ENCODE data around the gene ESYT1. TPM values are rescaled to one million over a fixed set of nuclear protein-coding genes. Genes with fewer than 3 reads are reported as not detected.
A peak's percentile ranks its signal among the peaks of the same experiment; 100 is the strongest.

Gene ESYT1
- total RNA-seq, 1 donor from 2014 or later, result 101 TPM

- TF ChIP-seq, protein P1, sequence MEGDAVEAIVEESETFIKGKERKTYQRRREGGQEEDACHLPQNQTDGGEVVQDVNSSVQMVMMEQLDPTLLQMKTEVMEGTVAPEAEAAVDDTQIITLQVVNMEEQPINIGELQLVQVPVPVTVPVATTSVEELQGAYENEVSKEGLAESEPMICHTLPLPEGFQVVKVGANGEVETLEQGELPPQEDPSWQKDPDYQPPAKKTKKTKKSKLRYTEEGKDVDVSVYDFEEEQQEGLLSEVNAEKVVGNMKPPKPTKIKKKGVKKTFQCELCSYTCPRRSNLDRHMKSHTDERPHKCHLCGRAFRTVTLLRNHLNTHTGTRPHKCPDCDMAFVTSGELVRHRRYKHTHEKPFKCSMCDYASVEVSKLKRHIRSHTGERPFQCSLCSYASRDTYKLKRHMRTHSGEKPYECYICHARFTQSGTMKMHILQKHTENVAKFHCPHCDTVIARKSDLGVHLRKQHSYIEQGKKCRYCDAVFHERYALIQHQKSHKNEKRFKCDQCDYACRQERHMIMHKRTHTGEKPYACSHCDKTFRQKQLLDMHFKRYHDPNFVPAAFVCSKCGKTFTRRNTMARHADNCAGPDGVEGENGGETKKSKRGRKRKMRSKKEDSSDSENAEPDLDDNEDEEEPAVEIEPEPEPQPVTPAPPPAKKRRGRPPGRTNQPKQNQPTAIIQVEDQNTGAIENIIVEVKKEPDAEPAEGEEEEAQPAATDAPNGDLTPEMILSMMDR (IDR thresholded peaks at IDR 0.05), result no peak
- Histone ChIP-seq H3K4me1 (peaks cover 44% of the 10 kb centered on the region), H3K4me3 (peak overlapping the region; percentile 37), H3K9me3 (no peaks in the 10 kb centered on the region), H3K27me3 (no peaks in the 10 kb centered on the region), H3K27ac (peak overlapping the region; percentile 83), H3K36me3 (peaks cover 25% of the 10 kb centered on the region)
- ATAC-seq (no peak), DNase-seq (no peak)
- intact Hi-C loops (cut with DNase I), result loop anchor here (10.0 kb wide), 1 partner anchor 47 kb away; no protein-coding TSS in a partner anchor
These were observed 581 bp upstream of the ESYT1 start for GRCh38 chr12:56127485-56127887.

DNA sequence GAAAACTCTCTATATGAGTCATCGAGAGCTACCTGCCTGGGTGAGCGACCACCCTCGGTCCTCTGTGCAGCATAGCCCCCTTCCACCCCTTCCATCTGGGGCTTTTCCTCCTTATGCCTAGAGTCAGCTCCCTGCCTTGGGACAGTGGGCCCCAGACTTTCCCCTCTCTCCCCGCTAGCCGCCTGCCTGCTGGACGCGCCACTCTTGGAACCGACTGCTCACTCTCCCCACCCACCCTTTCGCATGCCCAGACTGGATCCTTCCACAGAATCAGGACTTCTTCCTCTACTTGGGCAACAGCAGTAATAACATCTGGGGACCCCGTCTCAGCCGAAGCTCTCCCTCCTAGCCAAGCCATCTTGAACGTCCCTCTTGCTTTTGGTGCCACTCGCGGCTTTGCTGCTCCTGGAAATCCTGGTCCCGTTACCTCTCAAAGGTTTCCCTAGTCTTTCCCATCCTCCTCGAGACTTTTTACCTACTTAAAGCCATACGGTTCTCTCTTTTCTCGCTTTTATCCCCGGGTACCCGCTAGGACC lies 671 bp downstream of the ESYT1 start:
- Histone ChIP-seq H3K27me3 (no peaks in the 10 kb centered on the region), H3K36me3 (peaks cover 37% of the 10 kb centered on the region), H3K4me1 (peaks cover 44% of the 10 kb centered on the region), H3K27ac (peak overlapping the region; percentile 79), H3K9me3 (no peaks in the 10 kb centered on the region), H3K4me3 (peak overlapping the region; percentile 77)
- intact Hi-C loops (cut with DNase I), result loop anchor here (10.0 kb wide), 1 partner anchor 46 kb away; no protein-coding TSS in a partner anchor
- TF ChIP-seq, protein P1 (IDR thresholded peaks at IDR 0.05), result no peak
- ATAC-seq (peak; percentile 0), DNase-seq (no peak)

- DNase-seq (peak; percentile 88), ATAC-seq (peak; percentile 66)
- intact Hi-C loops (cut with DNase I), result loop anchor here (10.0 kb wide), 1 partner anchor 45 kb away; no protein-coding TSS in a partner anchor
- no peaks in the 10 kb centered on the region for H3K9me3 ChIP-seq
- peak overlapping the region; percentile 77 for H3K4me3 ChIP-seq
- TF ChIP-seq, protein P1 (IDR thresholded peaks at IDR 0.05), result no peak
- H3K27me3 ChIP-seq, result no peaks in the 10 kb centered on the region
- H3K4me1 ChIP-seq, result peaks cover 42% of the 10 kb centered on the region
- peaks cover 44% of the 10 kb centered on the region for H3K36me3 ChIP-seq
- peak overlapping the region; percentile 79 for H3K27ac ChIP-seq
These were observed 1.3 kb downstream of the ESYT1 start for GRCh38 chr12:56129206-56129941.

DNA sequence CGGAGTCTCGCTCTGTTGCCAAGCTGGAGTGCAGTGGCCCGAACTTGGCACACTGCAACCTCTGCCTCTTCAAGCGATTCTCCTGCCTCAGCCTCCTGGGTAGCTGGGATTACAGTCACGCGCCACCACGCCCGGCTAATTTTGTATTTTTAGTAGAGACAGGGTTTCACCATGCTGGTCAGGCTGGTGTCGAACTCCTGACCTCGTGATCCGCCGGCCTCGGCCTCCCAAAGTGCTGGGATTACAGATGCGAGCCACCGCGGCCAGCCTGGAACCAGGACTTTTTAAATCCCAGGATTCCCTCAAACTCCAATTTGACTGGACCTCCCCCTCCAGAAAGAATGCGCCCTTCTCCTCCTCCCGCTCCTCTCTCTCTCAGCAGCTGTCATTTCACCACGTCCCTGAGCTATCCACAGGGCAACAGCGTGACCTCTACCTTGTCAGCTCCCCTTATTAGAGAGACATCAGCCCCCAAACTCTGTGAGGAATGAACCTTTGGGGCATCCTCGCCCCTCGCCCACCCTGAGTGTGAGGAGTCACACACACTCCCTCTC lies 2.0 kb downstream of the ESYT1 start:
- Histone ChIP-seq H3K4me3 (peak overlapping the region; percentile 77), H3K4me1 (peaks cover 36% of the 10 kb centered on the region), H3K27ac (peak overlapping the region; percentile 79), H3K9me3 (no peaks in the 10 kb centered on the region), H3K36me3 (peaks cover 50% of the 10 kb centered on the region), H3K27me3 (no peaks in the 10 kb centered on the region)
- ATAC-seq (no peak), DNase-seq (no peak)
- TF ChIP-seq, protein P1 (IDR thresholded peaks at IDR 0.05), result no peak
- intact Hi-C loops (cut with DNase I), result loop anchor here (10.0 kb wide), 1 partner anchor 45 kb away; no protein-coding TSS in a partner anchor

GRCh38 chr12:56130876-56131275 lies 2.8 kb downstream of the ESYT1 start:
- peaks cover 27% of the 10 kb centered on the region for H3K4me1 ChIP-seq
- TF ChIP-seq, protein P1 (IDR thresholded peaks at IDR 0.05), result no peak
- H3K9me3 ChIP-seq, result no peaks in the 10 kb centered on the region
- H3K27ac ChIP-seq, result no peak overlapping the region
- H3K4me3 ChIP-seq, result no peak overlapping the region
- DNase-seq (no peak), ATAC-seq (no peak)
- no peaks in the 10 kb centered on the region for H3K27me3 ChIP-seq
- H3K36me3 ChIP-seq, result peaks cover 59% of the 10 kb centered on the region
- intact Hi-C loops (cut with DNase I), result no loop called here
